Loucy (cell line): Measurements from ENCODE around the gene MBNL1.

Experiments
- H2AFZ ChIP-seq: fragments of 200-600 bp; sonication (generic); 2 replicates; pipeline ENCODE4 v1.6.0; 2016; ENCODE audit warnings: antibody characterized with exemption, mild to moderate bottlenecking, low read length, moderate library complexity
- H3F3A ChIP-seq: fragments of 200-600 bp; 2 replicates; pipeline ENCODE4 v1.6.0; 2016; ENCODE audit warnings: antibody characterized with exemption, low read depth, mild to moderate bottlenecking
- H3K27me3 ChIP-seq: fragments of 200-600 bp; sonication (generic); 2 replicates; pipeline ENCODE4 v1.6.1; 2014; ENCODE audit warnings: low read length, mild to moderate bottlenecking; ENCODE audit not compliant: insufficient read depth, poor library complexity, severe bottlenecking
- H3K36me3 ChIP-seq: fragments of 200-600 bp; sonication (generic); 2 replicates; pipeline ENCODE4 v1.6.1; 2016; ENCODE audit warnings: low read length; ENCODE audit not compliant: insufficient read depth
- H3K4me1 ChIP-seq: fragments of 200-600 bp; sonication (generic); 2 replicates; pipeline ENCODE4 v1.5.1; 2014; ENCODE audit warnings: low read length, mild to moderate bottlenecking; ENCODE audit not compliant: insufficient read depth, poor library complexity, severe bottlenecking
- H3K4me2 ChIP-seq: fragments of 200-600 bp; sonication (generic); 2 replicates; pipeline ENCODE4 v1.6.0; 2014; ENCODE audit warnings: antibody characterized with exemption, low read length, low read depth, mild to moderate bottlenecking; ENCODE audit not compliant: poor library complexity, severe bottlenecking
- H3K4me3 ChIP-seq: fragments of 200-600 bp; sonication (generic); 2 replicates; pipeline ENCODE4 v1.5.1; 2014; ENCODE audit warnings: low read length, mild to moderate bottlenecking, mixed read lengths; ENCODE audit not compliant: poor library complexity, severe bottlenecking
- H3K79me2 ChIP-seq: fragments of 200-600 bp; sonication (generic); 2 replicates; pipeline ENCODE4 v1.6.1; 2014; ENCODE audit warnings: low read length; ENCODE audit not compliant: insufficient read depth
- H3K9ac ChIP-seq: fragments of 200-600 bp; sonication (generic); 2 replicates; pipeline ENCODE4 v1.6.0; 2014; ENCODE audit warnings: mild to moderate bottlenecking, low read depth, low read length, moderate library complexity; ENCODE audit not compliant: poor library complexity, severe bottlenecking
- H3K9me2 ChIP-seq: fragments of 200-600 bp; sonication (generic); replicated peaks from 2 replicates; pipeline ENCODE4 v1.6.1; 2016; ENCODE audit warnings: low read depth, low read length, mixed read lengths
- H3K9me3 ChIP-seq: fragments of 200-600 bp; sonication (generic); 2 replicates; pipeline ENCODE4 v1.6.1; 2014; ENCODE audit warnings: mild to moderate bottlenecking, antibody characterized with exemption, low read length, low read depth; ENCODE audit not compliant: insufficient read depth
- H4K20me1 ChIP-seq: fragments of 200-600 bp; sonication (generic); 2 replicates; pipeline ENCODE4 v1.6.0; 2014; ENCODE audit warnings: antibody characterized with exemption, low read length, mild to moderate bottlenecking; ENCODE audit not compliant: insufficient read depth, poor library complexity, severe bottlenecking
- CTCF ChIP-seq: fragments of 200-600 bp; sonication (generic); conservative IDR thresholded peaks from 2 replicates; pipeline ENCODE4 v1.5.1; 2014; ENCODE audit warnings: mild to moderate bottlenecking, antibody characterized with exemption, low read length
- EZH2phosphoT487 ChIP-seq: fragments of 200-600 bp; IDR thresholded peaks from 2 replicates; pipeline ENCODE4 v1.6.1; 2018; ENCODE audit warnings: antibody characterized with exemption, mild to moderate bottlenecking, moderate library complexity, borderline replicate concordance

The MBNL1 gene

GRCh38 chr3:152261329-152261728, 7.4 kb upstream of the MBNL1 start:
- H3K9ac ChIP-seq = no peak overlapping the region
- no peaks in the 10 kb centered on the region for H4K20me1 ChIP-seq
- no peak overlapping the region for H2AFZ ChIP-seq
- H3F3A ChIP-seq = peaks cover 9% of the 10 kb centered on the region; the same call in 1 of the 2 replicates
- peaks cover 77% of the 10 kb centered on the region for H3K4me1 ChIP-seq
- TF ChIP-seq EZH2phosphoT487 = no peak
- no peak for TF ChIP-seq CTCF
- no peak overlapping the region for H3K4me3 ChIP-seq
- no peaks in the 10 kb centered on the region for H3K36me3 ChIP-seq
- H3K27me3 ChIP-seq = no peaks in the 10 kb centered on the region
- H3K4me2 ChIP-seq = no peak overlapping the region
- no peaks in the 10 kb centered on the region for H3K9me2 ChIP-seq
- H3K79me2 ChIP-seq = peaks cover 67% of the 10 kb centered on the region
- no peaks in the 10 kb centered on the region for H3K9me3 ChIP-seq

GRCh38 chr3:152263711-152264110, 5.0 kb upstream of the MBNL1 start:
- no peak overlapping the region for H3K9ac ChIP-seq
- H3K4me1 ChIP-seq = peaks cover 76% of the 10 kb centered on the region
- H3K4me3 ChIP-seq = no peak overlapping the region
- no peak overlapping the region for H2AFZ ChIP-seq
- H3K27me3 ChIP-seq = no peaks in the 10 kb centered on the region
- H3K9me2 ChIP-seq = no peaks in the 10 kb centered on the region
- H3K9me3 ChIP-seq = no peaks in the 10 kb centered on the region
- H3K79me2 ChIP-seq = peaks cover 71% of the 10 kb centered on the region
- no peak for TF ChIP-seq CTCF
- no peak overlapping the region for H3K4me2 ChIP-seq
- H3F3A ChIP-seq = peaks cover 10% of the 10 kb centered on the region
- no peaks in the 10 kb centered on the region for H4K20me1 ChIP-seq
- no peaks in the 10 kb centered on the region for H3K36me3 ChIP-seq

GRCh38 chr3:152264378-152264777, 4.4 kb upstream of the MBNL1 start:
- Histone ChIP-seq H3K36me3 (no peaks in the 10 kb centered on the region), H3K4me1 (peaks cover 69% of the 10 kb centered on the region), H3K9ac (no peak overlapping the region), H4K20me1 (peaks cover 2% of the 10 kb centered on the region), H3F3A (peaks cover 12% of the 10 kb centered on the region), H3K27me3 (peaks cover 2% of the 10 kb centered on the region), H3K9me2 (no peaks in the 10 kb centered on the region), H3K9me3 (no peaks in the 10 kb centered on the region), H3K4me2 (no peak overlapping the region), H3K4me3 (no peak overlapping the region), H2AFZ (no peak overlapping the region), H3K79me2 (peaks cover 69% of the 10 kb centered on the region)
- no peak for TF ChIP-seq CTCF
- no peak for TF ChIP-seq EZH2phosphoT487
